OCI-LY1 (cell line): ENCODE measurements around the gene GABRB3.

Experiments
- H2AFZ ChIP-seq: fragments of 200-600 bp; sonication (generic), shearing (Covaris generic); 2 replicates; pipeline ENCODE4 v1.6.0; 2014; ENCODE audit warnings: antibody characterized with exemption, mild to moderate bottlenecking, low read length
- H3F3A ChIP-seq: fragments of 200-600 bp; sonication (generic), shearing (Covaris generic); 2 replicates; pipeline ENCODE4 v1.6.0; 2014; ENCODE audit warnings: mild to moderate bottlenecking, antibody characterized with exemption, low read length, moderate library complexity; ENCODE audit not compliant: insufficient read depth
- H3K27ac ChIP-seq: fragments of 200-600 bp; sonication (generic); 2 replicates; pipeline ENCODE4 v1.5.1; 2014; ENCODE audit warnings: low read length, mixed run types, mild to moderate bottlenecking, low read depth; ENCODE audit not compliant: poor library complexity, severe bottlenecking
- H3K27me3 ChIP-seq: fragments of 200-600 bp; sonication (generic); 2 replicates; pipeline ENCODE4 v1.6.0; 2014; ENCODE audit warnings: antibody characterized with exemption, mild to moderate bottlenecking, low read length, moderate library complexity; ENCODE audit not compliant: insufficient read depth
- H3K36me3 ChIP-seq: fragments of 200-600 bp; sonication (generic); 2 replicates; pipeline ENCODE4 v1.6.1; 2014; ENCODE audit warnings: mild to moderate bottlenecking, antibody characterized with exemption, low read length, moderate library complexity, mixed read lengths; ENCODE audit not compliant: insufficient read depth
- H3K4me1 ChIP-seq: fragments of 200-600 bp; sonication (generic); 2 replicates; pipeline ENCODE4 v1.5.1; 2014; ENCODE audit warnings: mild to moderate bottlenecking, low read length, moderate library complexity; ENCODE audit not compliant: insufficient read depth, severe bottlenecking
- H3K4me2 ChIP-seq: fragments of 200-600 bp; sonication (generic), shearing (Covaris generic); 2 replicates; pipeline ENCODE4 v1.6.1; 2014; ENCODE audit warnings: low read length
- H3K4me3 ChIP-seq: fragments of 200-600 bp; sonication (generic); 2 replicates; pipeline ENCODE4 v1.5.1; 2014; ENCODE audit warnings: low read length, low read depth, mild to moderate bottlenecking, mixed read lengths; ENCODE audit not compliant: poor library complexity, severe bottlenecking
- H3K79me2 ChIP-seq: fragments of 200-600 bp; shearing (Covaris generic); 2 replicates; pipeline ENCODE4 v1.6.1; 2016; ENCODE audit warnings: mixed run types, low read length, mixed read lengths; ENCODE audit not compliant: insufficient read depth
- H3K9ac ChIP-seq: fragments of 200-600 bp; sonication (generic), shearing (Covaris generic); 2 replicates; pipeline ENCODE4 v1.6.1; 2014; ENCODE audit warnings: mild to moderate bottlenecking, low read length, mixed read lengths
- H3K9me2 ChIP-seq: fragments of 200-600 bp; sonication (generic), shearing (Covaris generic); 2 replicates; pipeline ENCODE4 v1.6.1; 2014; ENCODE audit warnings: low read depth, mild to moderate bottlenecking, low read length, mixed read lengths
- H3K9me3 ChIP-seq: fragments of 200-600 bp; shearing (Covaris generic); 2 replicates; pipeline ENCODE4 v1.6.1; 2014; ENCODE audit warnings: low read length, mixed read lengths
- H4K20me1 ChIP-seq: fragments of 200-600 bp; sonication (generic), shearing (Covaris generic); 2 replicates; pipeline ENCODE4 v1.6.0; 2016; ENCODE audit warnings: mild to moderate bottlenecking, low read length; ENCODE audit not compliant: insufficient read depth
- CTCF ChIP-seq: fragments of 200-600 bp; sonication (generic), shearing (Covaris generic); IDR thresholded peaks from 2 replicates; pipeline ENCODE4 v1.5.1; 2017; ENCODE audit warnings: mild to moderate bottlenecking, antibody characterized with exemption, low read length, moderate library complexity, mixed read lengths
- EZH2 ChIP-seq: fragments of 200-600 bp; sonication (generic), shearing (Covaris generic); IDR thresholded peaks from 2 replicates; pipeline ENCODE4 v1.8.0; 2017; ENCODE audit warnings: borderline replicate concordance, mixed run types, mild to moderate bottlenecking, antibody characterized with exemption, low read length, moderate library complexity, mixed read lengths

Gene GABRB3

DNA sequence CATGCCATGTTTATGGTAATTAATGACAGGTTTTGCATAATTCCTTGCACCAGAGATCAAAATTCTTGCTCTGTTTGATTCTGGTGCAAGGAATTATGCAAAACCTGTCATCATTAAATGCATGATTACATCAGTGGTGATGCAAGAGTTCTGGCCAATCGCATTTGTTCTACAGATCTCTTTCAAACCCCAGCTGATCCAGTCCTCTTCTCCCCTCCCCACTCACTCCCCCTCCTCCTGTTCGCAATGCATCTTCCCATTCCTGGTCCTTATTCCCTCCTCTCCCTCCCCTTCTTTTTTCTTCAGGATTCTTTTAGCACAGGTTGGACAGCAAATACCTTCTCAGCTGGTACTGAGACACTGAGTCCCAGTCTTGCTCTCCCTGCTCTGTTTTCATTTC is 82.1 kb downstream of the GABRB3 start:
- H3K27me3 ChIP-seq = no peaks in the 10 kb centered on the region
- H3K4me2 ChIP-seq = no peak overlapping the region
- H3K79me2 ChIP-seq = no peaks in the 10 kb centered on the region
- H3K27ac ChIP-seq = no peak overlapping the region
- no peaks in the 10 kb centered on the region for H3F3A ChIP-seq
- H3K36me3 ChIP-seq = no peaks in the 10 kb centered on the region
- no peak for TF ChIP-seq CTCF
- no peaks in the 10 kb centered on the region for H4K20me1 ChIP-seq
- H3K4me1 ChIP-seq = no peaks in the 10 kb centered on the region
- no peak overlapping the region for H2AFZ ChIP-seq
- no peak overlapping the region for H3K4me3 ChIP-seq
- H3K9ac ChIP-seq = no peak overlapping the region
- no peaks in the 10 kb centered on the region for H3K9me3 ChIP-seq
- H3K9me2 ChIP-seq = no peaks in the 10 kb centered on the region

DNA sequence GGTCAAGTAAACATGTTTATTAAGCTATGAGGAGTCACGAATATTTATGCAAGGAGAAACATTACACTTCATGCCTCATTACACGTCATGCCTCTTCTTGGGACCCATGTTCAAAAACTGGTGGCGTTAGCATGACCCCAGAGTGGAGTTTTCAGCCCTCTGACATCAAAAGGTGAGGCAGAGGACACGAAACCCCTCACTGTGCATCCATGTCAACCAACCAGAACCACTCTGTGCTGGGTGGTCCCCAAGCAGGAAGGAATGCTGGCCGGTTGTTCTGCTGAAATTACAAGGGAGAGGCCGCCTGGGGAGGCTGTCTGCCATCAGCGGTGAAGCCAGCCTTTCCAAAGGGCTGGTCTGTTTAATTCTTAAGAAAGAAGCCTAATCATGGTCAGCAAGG is 83.4 kb downstream of the GABRB3 start:
- Histone ChIP-seq H3K4me2 (no peak overlapping the region), H3K27ac (no peak overlapping the region), H3K9ac (no peak overlapping the region), H3K36me3 (no peaks in the 10 kb centered on the region), H3K27me3 (no peaks in the 10 kb centered on the region), H3K9me2 (no peaks in the 10 kb centered on the region), H3K4me3 (no peak overlapping the region), H3K4me1 (no peaks in the 10 kb centered on the region), H3F3A (no peaks in the 10 kb centered on the region), H4K20me1 (no peaks in the 10 kb centered on the region), H3K9me3 (no peaks in the 10 kb centered on the region), H3K79me2 (no peaks in the 10 kb centered on the region), H2AFZ (no peak overlapping the region)
- TF ChIP-seq CTCF = no peak

GRCh38 chr15:26686547-26687187 is 86.2 kb downstream of the GABRB3 start:
- Histone ChIP-seq H3K79me2 (no peaks in the 10 kb centered on the region), H3K36me3 (no peaks in the 10 kb centered on the region), H3F3A (no peaks in the 10 kb centered on the region), H3K27ac (no peak overlapping the region), H3K9ac (no peak overlapping the region), H3K4me3 (no peak overlapping the region), H2AFZ (no peak overlapping the region), H4K20me1 (no peaks in the 10 kb centered on the region), H3K9me2 (no peaks in the 10 kb centered on the region), H3K4me1 (no peaks in the 10 kb centered on the region), H3K9me3 (no peaks in the 10 kb centered on the region), H3K27me3 (no peaks in the 10 kb centered on the region), H3K4me2 (no peak overlapping the region)
- TF ChIP-seq EZH2 (no peak), CTCF (no peak)
